ENCODE data around the gene GABRB1. TPM values are rescaled to one million over a fixed set of nuclear protein-coding genes. Genes with fewer than 3 reads are reported as not detected.

GABRB1 gene
- total and polyA plus RNA-seq, 2 of the 8 experiments (the other 6 are each of a cell fraction or from before 2014, with no cell fraction given) = 0.22 to 0.38 TPM

- no peak overlapping the region for H2BK20ac ChIP-seq (ENCODE audit: low read length)
- no peak overlapping the region for H2BK120ac ChIP-seq (replicated peaks; ENCODE audit: low read depth, low read length)
- DNase-seq (ENCODE audit: low read depth in 1 of 2, low spot score in 2 of 2) = no peak
- TF ChIP-seq SP1 (IDR thresholded peaks at IDR 0.05; ENCODE audit: low read depth, low read length) (no peak), RAD21 (IDR thresholded peaks at IDR 0.05 in 1 of 2, conservative IDR thresholded peaks at IDR 0.05 in 1 of 2; ENCODE audit: low read depth in 2 of 2, low read length in 2 of 2) (no peak), SP4 (IDR thresholded peaks at IDR 0.05; ENCODE audit: low read length) (no peak), CREB1 (IDR thresholded peaks at IDR 0.05) (no peak), ASH2L (IDR thresholded peaks at IDR 0.05; ENCODE audit: low read length) (no peak), POU5F1 (IDR thresholded peaks at IDR 0.05; ENCODE audit: low read depth, low read length) (no peak), HDAC6 (IDR thresholded peaks at IDR 0.05; ENCODE audit: low read depth, low read length) (no peak), EP300 (IDR thresholded peaks at IDR 0.05; ENCODE audit: borderline replicate concordance in 1 of 2, low read depth in 2 of 2, low read length in 2 of 2) (no peak), CBX8 (IDR thresholded peaks at IDR 0.05; ENCODE audit: borderline replicate concordance, low read depth, low read length) (no peak), POLR2AphosphoS5 (IDR thresholded peaks at IDR 0.05; ENCODE audit: low read depth, low read length) (no peak), RFX5 (IDR thresholded peaks at IDR 0.05; ENCODE audit: borderline replicate concordance, low read depth, low read length) (no peak), TEAD4 (IDR thresholded peaks at IDR 0.05; ENCODE audit: low read depth, low read length) (no peak), YY1 (IDR thresholded peaks at IDR 0.05; ENCODE audit: low read depth, low read length) (no peak), EGR1 (IDR thresholded peaks at IDR 0.05; ENCODE audit: borderline replicate concordance, low read depth, low read length) (no peak), GTF2F1 (IDR thresholded peaks at IDR 0.05; ENCODE audit: borderline replicate concordance, low read depth, low read length) (no peak), BACH1 (IDR thresholded peaks at IDR 0.05; ENCODE audit: low read length) (no peak), PHF8 (conservative IDR thresholded peaks at IDR 0.05; ENCODE audit: low read depth, low read length) (no peak), POLR2A (IDR thresholded peaks at IDR 0.05; ENCODE audit: control extremely low read depth in 1 of 2, low read depth in 2 of 2, low read length in 2 of 2) (no peak)
- H3K36me3 ChIP-seq (ENCODE audit: control insufficient read depth in 2 of 4, insufficient read depth in 4 of 4, low read length in 3 of 4) = no peaks in the 10 kb centered on the region
- POLR2A ChIA-PET (ENCODE audit: partially characterized antibody) = no interaction called here
- no peak overlapping the region for H2BK5ac ChIP-seq (ENCODE audit: low read depth, low read length)
- H2AFZ ChIP-seq (ENCODE audit: low read length) = peak overlapping the region; percentile 58; the same call in 1 of the 2 replicates
- no peak overlapping the region for H3K56ac ChIP-seq (replicated peaks; ENCODE audit: insufficient read length, low read depth, low read length)
- peaks cover 2 to 13% of the 10 kb centered on the region in 2 experiments; a peak in 2 of 4 replicates for H3K9me3 ChIP-seq (ENCODE audit: insufficient read depth in 2 of 2, low read depth in 1 of 2, low read length in 1 of 2)
- no peak overlapping the region for H3K9ac ChIP-seq (replicated peaks in 1 of 4; ENCODE audit: extremely low read depth in 1 of 4, low read depth in 3 of 4, low read length in 3 of 4)
- no peak overlapping the region for H3K4me2 ChIP-seq (ENCODE audit: insufficient read depth in 1 of 2, low read depth in 2 of 2, low read length in 2 of 2)
- no peak overlapping the region for H4K5ac ChIP-seq (ENCODE audit: insufficient read length, low read depth, low read length)
- no peak overlapping the region for H3K23ac ChIP-seq (ENCODE audit: insufficient read length)
- no peak overlapping the region for H3K4me3 ChIP-seq (ENCODE audit: extremely low read depth in 1 of 4, insufficient read depth in 2 of 4, low read depth in 3 of 4, low read length in 4 of 4)
- H3K23me2 ChIP-seq (ENCODE audit: low read depth, low read length) = no peaks in the 10 kb centered on the region
- H4K91ac ChIP-seq (replicated peaks; ENCODE audit: insufficient read length, low read length) = no peak overlapping the region
- H3K14ac ChIP-seq (ENCODE audit: insufficient read length) = no peak overlapping the region
- H2BK12ac ChIP-seq (ENCODE audit: low read depth, low read length) = no peak overlapping the region
- no peak overlapping the region for H2AK5ac ChIP-seq (ENCODE audit: low read depth, low read length)
- no peak for FAIRE-seq
- no peaks in the 10 kb centered on the region for H4K20me1 ChIP-seq (replicated peaks in 1 of 2; ENCODE audit: control insufficient read depth in 1 of 2, insufficient read depth in 2 of 2, low read length in 2 of 2)
- CTCF ChIA-PET (ENCODE audit: partially characterized antibody) = no interaction called here
- H4K8ac ChIP-seq (ENCODE audit: extremely low read depth, insufficient read depth, low read length) = no peak overlapping the region
- no peak overlapping the region for H3K18ac ChIP-seq (ENCODE audit: extremely low read depth, low read length)
- 0 out of 7 replicates have a peak, but pooled peaks cover 0 to 3% (median 0%) of the 10 kb centered on the region in 4 experiments for H3K4me1 ChIP-seq (replicated peaks in 1 of 4; ENCODE audit: control insufficient read depth in 3 of 4, insufficient read depth in 4 of 4, low read length in 3 of 4)
- H2BK15ac ChIP-seq (ENCODE audit: low read length) = no peak overlapping the region
- no peaks in the 10 kb centered on the region for H3K79me2 ChIP-seq (ENCODE audit: control insufficient read depth in 1 of 2, insufficient read depth in 2 of 2, low read length in 2 of 2)
- no peaks in the 10 kb centered on the region for H3K27me3 ChIP-seq (replicated peaks in 1 of 4; ENCODE audit: control insufficient read depth in 3 of 4, extremely low read depth in 1 of 4, insufficient read depth in 3 of 4, low read length in 3 of 4)
- no peaks in the 10 kb centered on the region for H3K79me1 ChIP-seq (ENCODE audit: low read depth, low read length)
- no peak overlapping the region; the same call in 1 of the 2 replicates for H3K27ac ChIP-seq (ENCODE audit: low read depth, low read length)
- no peak overlapping the region for H3K4ac ChIP-seq (replicated peaks; ENCODE audit: insufficient read length, low read depth, low read length)
Measured at GRCh38 chr4:47289805-47290204, 258.4 kb downstream of the GABRB1 start.

Data from H1 (cell line).